Measurements from ENCODE around the gene NOP14.

The NOP14 gene

GRCh38 chr4:2944586-2945526 lies 18.4 kb downstream of the NOP14 start:
- Histone ChIP-seq H3K27ac (no peak overlapping the region), H3K4me3 (ENCODE audit: low read depth, low read length) (no peak overlapping the region), H3K27me3 (replicated peaks) (no peaks in the 10 kb centered on the region), H3K36me3 (replicated peaks) (peaks cover 90% of the 10 kb centered on the region)
- in situ Hi-C loops (cut with HindIII; ENCODE audit: low pct_ligation_motif_present, low sequenced_read_pairs): no loop called here
- no peak for TF ChIP-seq CTCF (IDR thresholded peaks at IDR 0.05; ENCODE audit: low read depth, low read length, missing control alignments)
- DNase-seq: no peak

DNA sequence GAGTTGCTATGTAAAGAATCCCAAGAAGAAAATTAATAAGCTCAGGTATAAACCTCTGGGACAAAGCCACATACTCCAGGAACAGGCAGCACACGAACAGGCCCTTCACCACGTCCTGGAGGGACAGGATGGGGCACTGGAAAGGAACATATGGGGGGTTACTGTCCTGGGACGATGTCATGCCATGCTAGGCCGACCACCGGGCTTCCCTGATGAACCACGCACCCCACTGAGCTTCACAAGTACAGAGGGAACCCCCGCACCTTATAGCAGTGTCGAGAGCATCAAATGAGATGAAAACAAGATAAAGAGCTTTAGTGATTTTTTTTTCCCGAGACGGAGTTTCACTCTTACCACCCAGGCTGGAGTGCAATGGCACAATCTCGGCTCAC lies 19.1 kb downstream of the NOP14 start:
- TF ChIP-seq CTCF (IDR thresholded peaks at IDR 0.05; ENCODE audit: low read depth, low read length, missing control alignments): no peak

DNA sequence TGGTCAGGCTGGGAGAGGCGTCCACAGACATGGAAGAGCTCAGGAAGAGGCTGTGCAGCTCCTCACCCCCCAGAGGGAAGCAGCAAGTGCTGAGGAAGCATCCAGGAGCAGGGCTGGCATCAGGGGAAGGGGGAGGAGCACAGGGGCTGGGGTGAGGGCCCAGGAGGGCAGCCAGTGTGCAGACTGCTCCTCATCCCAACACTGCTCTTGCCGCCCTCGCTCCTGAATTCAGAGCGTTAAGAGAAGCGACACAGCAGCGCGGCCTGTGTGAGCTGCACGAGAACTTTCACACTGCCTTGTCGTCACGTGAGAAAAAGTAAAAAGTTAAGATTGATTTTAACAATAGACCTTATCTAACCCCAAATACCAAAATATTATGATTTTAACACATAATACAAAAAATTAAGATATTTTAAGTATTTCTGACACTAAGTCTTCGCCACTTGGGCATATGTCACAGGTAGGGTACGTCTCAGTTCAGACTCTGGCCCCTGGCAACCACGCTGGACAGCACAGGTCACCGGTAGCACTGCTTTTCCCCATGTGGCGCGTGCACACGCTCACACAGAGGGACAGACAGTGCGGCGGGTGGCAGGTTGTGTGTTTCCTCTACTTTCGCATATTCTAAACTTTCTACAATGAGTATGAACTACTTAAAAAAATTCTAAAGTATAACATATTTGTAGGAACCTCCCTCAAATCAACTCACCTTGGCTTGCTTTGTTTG lies 19.7 kb downstream of the NOP14 start:
- in situ Hi-C loops (cut with HindIII; ENCODE audit: low pct_ligation_motif_present, low sequenced_read_pairs): no loop called here
- H3K27me3 ChIP-seq (replicated peaks): no peaks in the 10 kb centered on the region
- no peak overlapping the region for H3K4me3 ChIP-seq (ENCODE audit: low read depth, low read length)
- H3K36me3 ChIP-seq (replicated peaks): peaks cover 90% of the 10 kb centered on the region
- no peak overlapping the region for H3K27ac ChIP-seq
- TF ChIP-seq CTCF (IDR thresholded peaks at IDR 0.05; ENCODE audit: low read depth, low read length, missing control alignments): no peak
- no peak for DNase-seq

More for the DNA sequence above, 19.1 kb downstream of the NOP14 start:
- Histone ChIP-seq H3K27ac (no peak overlapping the region), H3K4me3 (ENCODE audit: low read depth, low read length) (no peak overlapping the region), H3K36me3 (replicated peaks) (peaks cover 90% of the 10 kb centered on the region), H3K27me3 (replicated peaks) (no peaks in the 10 kb centered on the region)
- DNase-seq: no peak
- in situ Hi-C loops (cut with HindIII; ENCODE audit: low pct_ligation_motif_present, low sequenced_read_pairs): no loop called here

DNA sequence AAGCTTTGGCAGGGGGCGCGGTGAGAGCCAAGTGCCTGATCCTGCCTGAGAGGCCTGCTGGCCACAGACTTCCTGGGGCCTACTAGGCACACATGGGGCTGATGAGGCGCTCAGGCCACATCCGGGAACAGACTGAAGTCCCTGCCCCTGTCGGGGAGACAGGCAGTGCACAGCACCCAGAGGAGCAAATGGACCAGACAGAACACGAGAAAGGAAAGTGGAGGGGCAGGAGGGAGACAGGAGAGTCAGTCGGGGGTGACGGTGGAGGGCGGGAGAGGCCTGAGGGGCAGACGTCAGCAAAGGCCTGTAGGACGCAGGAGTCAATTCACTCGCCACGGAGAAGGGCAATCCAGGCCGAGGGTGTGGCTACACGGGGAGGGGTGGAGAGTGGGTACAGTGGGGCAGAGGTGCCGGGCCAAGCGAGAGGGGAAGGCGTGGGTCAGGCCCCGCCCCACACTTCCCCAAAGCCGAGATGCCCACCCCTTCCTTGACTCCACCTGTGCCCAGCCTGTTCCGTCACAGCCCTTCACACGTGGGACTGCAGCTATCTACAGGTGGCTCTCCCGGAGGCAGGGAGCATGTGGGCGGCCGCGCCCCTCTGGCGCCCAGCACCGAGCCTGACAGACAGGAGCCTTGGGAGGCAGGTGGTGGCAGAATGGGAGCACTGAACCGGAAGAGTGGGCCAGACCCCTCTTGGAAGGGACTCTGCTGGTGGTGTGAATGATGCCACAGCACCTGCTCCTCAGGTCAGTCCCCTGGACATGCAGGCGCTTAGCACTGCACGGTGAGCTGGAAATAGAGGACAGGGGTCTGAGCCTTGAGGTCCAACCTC lies 20.5 kb downstream of the NOP14 start:
- in situ Hi-C loops (cut with HindIII; ENCODE audit: low pct_ligation_motif_present, low sequenced_read_pairs): no loop called here
- TF ChIP-seq CTCF (IDR thresholded peaks at IDR 0.05; ENCODE audit: low read depth, low read length, missing control alignments): no peak
- H3K36me3 ChIP-seq (replicated peaks): peaks cover 90% of the 10 kb centered on the region

DNA sequence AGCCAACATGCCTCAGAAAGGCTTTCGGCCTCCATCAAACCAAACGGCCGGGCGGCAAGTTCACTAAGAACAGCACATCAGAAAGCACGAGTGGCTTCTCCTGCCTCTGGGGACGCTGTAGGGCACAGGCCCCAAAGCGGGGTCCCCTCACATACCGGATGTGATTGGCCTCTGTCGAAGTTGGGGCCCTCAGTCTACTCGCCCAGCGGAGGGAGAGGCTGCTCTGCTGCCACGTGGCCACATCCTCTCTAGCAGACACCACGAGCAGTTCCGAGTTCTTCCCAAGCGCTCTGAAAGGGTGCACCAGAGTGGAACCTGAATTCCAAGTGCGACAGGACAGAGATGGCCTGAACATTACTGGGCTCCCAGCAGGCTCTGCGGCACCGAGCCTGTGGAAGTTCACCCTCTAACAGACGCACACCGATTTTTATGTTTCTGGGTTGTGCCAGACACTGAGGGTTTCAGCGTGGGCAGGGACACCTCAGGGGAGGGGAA lies 21.1 kb downstream of the NOP14 start:
- Histone ChIP-seq H3K27me3 (replicated peaks) (no peaks in the 10 kb centered on the region), H3K4me3 (ENCODE audit: low read depth, low read length) (no peak overlapping the region), H3K27ac (no peak overlapping the region), H3K36me3 (replicated peaks) (peaks cover 88% of the 10 kb centered on the region)
- DNase-seq: no peak
- in situ Hi-C loops (cut with HindIII; ENCODE audit: low pct_ligation_motif_present, low sequenced_read_pairs): no loop called here
- TF ChIP-seq CTCF (IDR thresholded peaks at IDR 0.05; ENCODE audit: low read depth, low read length, missing control alignments): no peak

More for the DNA sequence above, 20.5 kb downstream of the NOP14 start:
- Histone ChIP-seq H3K4me3 (ENCODE audit: low read depth, low read length) (no peak overlapping the region), H3K27me3 (replicated peaks) (no peaks in the 10 kb centered on the region), H3K27ac (no peak overlapping the region)
- DNase-seq: no peak
